Mesodermal cell (in vitro differentiated cells): ENCODE measurements around the gene UMPS.
"Not testable (repeated sequence)": the region's sequence is repeated elsewhere in the genome, so short reads cannot be mapped to it uniquely, and the experiment has no call there.

Experiments used
- H3K27ac ChIP-seq: 2 replicates; pipeline ENCODE4 v1.7.0; 2013; ENCODE audit warnings: mild to moderate bottlenecking, low read depth, low read length, moderate library complexity; ENCODE audit not compliant: severe bottlenecking
- H3K36me3 ChIP-seq: 2 replicates; pipeline ENCODE4 v1.7.1; 2013; ENCODE audit warnings: mild to moderate bottlenecking, low read length, moderate library complexity; ENCODE audit not compliant: control insufficient read depth, insufficient read depth
- H3K4me1 ChIP-seq: one replicate; pipeline ENCODE4 v1.7.1; 2013; ENCODE audit warnings: mild to moderate bottlenecking, low read length; ENCODE audit not compliant: insufficient read depth, control insufficient read depth, poor library complexity, severe bottlenecking
- H3K4me3 ChIP-seq: 2 replicates; pipeline ENCODE4 v1.7.0; 2013; ENCODE audit warnings: low read length, control low read depth, mild to moderate bottlenecking; ENCODE audit not compliant: insufficient read depth, poor library complexity, severe bottlenecking; ENCODE audit errors: extremely low read depth
- H3K9me3 ChIP-seq: 2 replicates; pipeline ENCODE4 v1.7.1; 2013; ENCODE audit warnings: mild to moderate bottlenecking, low read length, moderate library complexity; ENCODE audit not compliant: control insufficient read depth
- WGBS, 2 experiments: methylation state at CpG; one replicate each; pipeline ENCODE4 v1.1.5; 2013; ENCODE audit warnings: missing lambda C conversion rate in 2 of 2; ENCODE audit not compliant: insufficient coverage in 2 of 2; 5-methylcytosine and 5-hydroxymethylcytosine counted together

Gene UMPS

DNA sequence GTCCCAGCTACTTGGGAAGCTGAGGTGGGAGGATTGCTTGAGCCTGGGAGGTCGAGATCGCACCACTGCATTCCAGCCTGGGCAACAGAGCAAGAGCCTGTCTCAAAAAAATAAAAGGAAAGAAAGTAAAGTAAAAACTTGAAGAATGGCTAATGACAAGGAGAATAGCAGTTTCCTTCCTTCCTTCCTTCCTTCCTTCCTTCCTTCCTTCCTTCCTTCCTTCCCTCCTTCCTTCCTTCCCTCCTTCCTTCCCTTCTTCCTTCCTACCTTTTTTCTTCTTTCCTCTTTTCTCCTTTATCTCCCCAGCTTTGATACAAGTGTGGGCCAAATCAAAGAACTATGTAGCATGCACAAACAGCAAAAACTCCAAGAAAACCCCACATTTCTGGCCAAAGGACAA lies 23.0 kb upstream of the UMPS start:
- H3K27ac ChIP-seq, H3K9me3 ChIP-seq, H3K4me3 ChIP-seq, H3K4me1 ChIP-seq, H3K36me3 ChIP-seq: not testable (repeated sequence)
- 90 to 100% methylated on average over 2 of the region's 2 CpGs for WGBS, 2 experiments

DNA sequence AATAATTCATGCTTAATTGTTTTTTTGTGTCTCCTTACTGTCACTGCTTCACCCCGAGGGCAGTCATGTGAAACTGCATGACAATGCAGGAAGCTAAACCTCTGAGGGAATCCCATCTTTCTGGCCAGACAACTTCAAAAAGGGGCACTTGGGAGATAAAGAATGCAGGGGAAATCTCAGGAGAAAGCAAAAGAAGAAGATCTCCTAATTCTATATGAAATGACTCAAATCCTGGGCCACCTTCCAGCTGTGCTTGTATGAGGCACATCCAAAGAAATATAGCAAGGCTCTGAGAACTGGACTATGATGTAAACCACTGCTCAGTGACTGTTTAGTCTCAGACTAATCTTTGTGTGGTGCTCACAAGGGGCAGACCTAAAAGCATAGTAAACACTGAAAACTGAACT lies 22.6 kb upstream of the UMPS start:
- no peaks in the 10 kb centered on the region for H3K4me1 ChIP-seq
- no peak overlapping the region for H3K4me3 ChIP-seq
- H3K9me3 ChIP-seq = no peaks in the 10 kb centered on the region
- 20% methylated on average over 1 of the region's 1 CpG; no CpG with 5 or more reads in 1 of the 2 experiments for WGBS, 2 experiments
- no peak overlapping the region for H3K27ac ChIP-seq
- no peaks in the 10 kb centered on the region for H3K36me3 ChIP-seq

DNA sequence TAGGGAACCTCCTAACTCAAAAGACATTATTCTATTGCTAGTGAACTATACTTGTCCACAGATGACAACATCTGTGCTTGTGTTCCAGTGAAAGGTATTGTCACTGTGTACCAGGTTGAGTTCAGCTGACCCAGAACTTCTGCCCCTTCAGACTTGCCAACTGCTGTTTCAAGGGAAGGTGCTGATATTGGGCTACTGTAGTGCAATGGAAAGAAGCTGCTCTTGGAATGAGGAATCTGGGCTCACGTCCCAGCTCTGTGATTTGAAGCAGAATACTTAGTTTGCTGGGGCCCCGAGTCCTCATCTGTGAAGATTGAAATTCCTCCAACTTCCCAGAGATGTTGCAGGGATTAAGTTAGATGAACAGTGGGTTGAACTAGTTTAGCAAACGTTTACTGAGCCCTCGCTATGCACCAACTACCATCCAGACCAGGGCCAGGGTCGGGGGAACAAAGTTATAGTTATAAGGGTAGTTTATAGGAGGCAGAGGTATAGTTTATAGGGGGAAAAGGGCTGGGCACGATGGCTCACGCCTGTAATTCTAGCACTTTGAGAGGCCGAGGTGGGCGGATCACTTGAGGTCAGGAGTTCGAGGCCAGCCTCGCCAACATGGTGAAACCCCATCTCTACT lies 15.9 kb upstream of the UMPS start:
- Histone ChIP-seq H3K4me3 (no peak overlapping the region), H3K36me3 (no peaks in the 10 kb centered on the region), H3K9me3 (no peaks in the 10 kb centered on the region), H3K27ac (no peak overlapping the region), H3K4me1 (peaks cover 4% of the 10 kb centered on the region)
- WGBS, 2 experiments = 87 to 95% methylated on average over 7 to 8 of the region's 11 CpGs

- Histone ChIP-seq H3K4me3 (no peak overlapping the region), H3K27ac (no peak overlapping the region), H3K36me3 (no peaks in the 10 kb centered on the region), H3K4me1 (no peaks in the 10 kb centered on the region), H3K9me3 (no peaks in the 10 kb centered on the region)
- 94 to 96% methylated on average over 2 of the region's 2 CpGs for WGBS, 2 experiments
These were observed 7.7 kb upstream of the UMPS start for GRCh38 chr3:124722589-124722988.

GRCh38 chr3:124730941-124731297 lies 667 bp downstream of the UMPS start:
- peaks cover 6% of the 10 kb centered on the region for H3K4me1 ChIP-seq
- H3K27ac ChIP-seq = peak overlapping the region; percentile 71
- H3K9me3 ChIP-seq = no peaks in the 10 kb centered on the region
- H3K4me3 ChIP-seq = peak overlapping the region; percentile 93
- WGBS, 2 experiments = 5 to 20% methylated on average over 9 to 10 of the region's 13 CpGs
- H3K36me3 ChIP-seq = peaks cover 19% of the 10 kb centered on the region

DNA sequence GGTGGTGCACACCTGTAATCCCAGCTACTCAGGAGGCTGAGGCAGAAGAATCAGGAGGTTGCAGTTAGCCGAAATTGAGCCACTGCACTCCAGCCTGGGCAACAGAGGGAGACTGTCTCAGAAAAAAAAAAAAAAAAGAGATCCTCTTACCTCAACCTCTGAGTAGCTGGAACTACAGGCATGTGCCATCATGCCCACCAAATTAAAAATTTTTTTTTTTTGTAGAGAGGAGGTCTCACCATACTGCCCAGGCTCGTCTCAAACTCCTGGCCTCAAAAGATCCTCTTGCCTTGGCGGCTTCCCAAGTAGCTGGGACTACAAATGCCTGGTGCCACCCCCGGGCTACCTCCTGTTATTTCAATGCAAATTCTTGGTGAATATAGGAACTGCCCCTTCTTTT lies 1.5 kb downstream of the UMPS start:
- Histone ChIP-seq H3K4me3 (no peak overlapping the region), H3K27ac (no peak overlapping the region), H3K9me3 (no peaks in the 10 kb centered on the region), H3K4me1 (peaks cover 6% of the 10 kb centered on the region), H3K36me3 (peaks cover 24% of the 10 kb centered on the region)
- WGBS, 2 experiments = 82 to 93% methylated on average over 3 to 4 of the region's 4 CpGs

GRCh38 chr3:124741027-124741426 lies 10.8 kb downstream of the UMPS start:
- H3K9me3 ChIP-seq = no peaks in the 10 kb centered on the region
- peaks cover 92% of the 10 kb centered on the region for H3K36me3 ChIP-seq
- no peak overlapping the region for H3K27ac ChIP-seq
- H3K4me1 ChIP-seq = peaks cover 13% of the 10 kb centered on the region
- 95 to 99% methylated on average over 6 of the region's 6 CpGs for WGBS, 2 experiments
- H3K4me3 ChIP-seq = no peak overlapping the region

DNA sequence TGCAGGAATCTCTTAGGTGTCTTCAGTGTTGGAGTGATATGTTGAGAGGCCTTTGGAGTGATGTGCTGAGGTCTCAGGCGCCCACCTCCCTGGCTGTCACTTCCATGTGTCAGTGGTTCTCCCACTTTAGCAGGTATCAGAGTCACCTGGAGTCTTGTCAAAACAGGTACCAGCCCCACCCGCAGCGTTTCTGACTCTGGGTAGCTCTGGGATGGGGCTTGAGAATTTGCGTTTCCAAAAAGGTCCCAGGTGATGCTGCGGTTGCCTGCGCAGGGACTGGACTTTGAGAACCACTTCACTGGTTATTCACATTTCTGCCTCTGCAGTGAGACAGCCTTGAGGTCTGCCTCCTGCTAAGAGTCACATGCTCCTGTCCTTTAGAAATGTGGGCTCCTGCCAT lies 15.5 kb downstream of the UMPS start:
- H3K4me3 ChIP-seq = no peak overlapping the region

DNA sequence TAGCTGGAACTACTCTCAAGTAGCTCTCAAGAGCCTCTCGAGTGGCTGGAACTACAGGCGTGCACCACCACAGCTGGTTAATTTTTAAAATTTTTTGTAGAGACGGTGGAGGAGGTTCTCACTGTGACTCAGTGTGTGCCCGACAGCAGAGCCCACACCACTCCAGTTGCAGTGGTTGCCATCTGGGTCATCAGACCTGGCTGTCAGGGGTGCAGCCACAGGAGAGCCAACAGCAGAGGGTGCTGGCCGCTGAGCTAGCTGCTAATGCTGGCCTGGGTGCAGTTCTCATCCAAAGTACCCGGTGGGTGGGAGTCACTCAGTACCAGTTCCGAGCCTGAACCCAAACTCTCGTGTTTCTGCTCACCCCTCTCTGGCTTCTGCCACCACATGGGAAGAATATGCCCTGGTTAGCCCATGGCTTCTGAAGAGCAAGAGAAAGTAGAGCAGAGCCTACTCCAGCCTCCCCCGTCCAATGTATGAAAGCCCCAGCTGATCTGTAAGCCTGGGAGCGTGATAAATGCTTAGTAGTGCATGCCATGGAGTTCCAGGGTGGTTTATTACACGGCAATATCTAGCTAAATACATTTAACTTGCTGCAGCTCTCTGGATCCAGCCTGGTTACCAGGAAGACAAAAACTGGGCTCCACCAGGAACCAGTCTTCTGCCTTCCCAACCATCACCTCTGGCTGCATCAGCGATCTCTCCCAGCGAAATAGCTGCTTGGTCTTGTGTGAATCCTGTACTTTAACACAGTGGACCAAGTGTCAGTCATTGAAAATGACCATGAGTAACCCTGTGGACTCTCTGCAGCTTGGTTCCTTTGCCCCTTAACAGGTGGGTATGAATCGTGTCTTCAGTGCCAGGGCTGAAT lies 17.1 kb downstream of the UMPS start:
- Histone ChIP-seq H3K9me3 (no peaks in the 10 kb centered on the region), H3K4me1 (peaks cover 13% of the 10 kb centered on the region), H3K36me3 (peaks cover 60% of the 10 kb centered on the region), H3K27ac (no peak overlapping the region), H3K4me3 (no peak overlapping the region)
- WGBS, 2 experiments = 91 to 93% methylated on average over 11 of the region's 14 CpGs

More for the DNA sequence above, 15.5 kb downstream of the UMPS start:
- Histone ChIP-seq H3K36me3 (peaks cover 75% of the 10 kb centered on the region), H3K4me1 (peaks cover 13% of the 10 kb centered on the region), H3K9me3 (no peaks in the 10 kb centered on the region), H3K27ac (peak overlapping the region; percentile 6)
- WGBS, 2 experiments = 89 to 96% methylated on average over 5 to 6 of the region's 6 CpGs

DNA sequence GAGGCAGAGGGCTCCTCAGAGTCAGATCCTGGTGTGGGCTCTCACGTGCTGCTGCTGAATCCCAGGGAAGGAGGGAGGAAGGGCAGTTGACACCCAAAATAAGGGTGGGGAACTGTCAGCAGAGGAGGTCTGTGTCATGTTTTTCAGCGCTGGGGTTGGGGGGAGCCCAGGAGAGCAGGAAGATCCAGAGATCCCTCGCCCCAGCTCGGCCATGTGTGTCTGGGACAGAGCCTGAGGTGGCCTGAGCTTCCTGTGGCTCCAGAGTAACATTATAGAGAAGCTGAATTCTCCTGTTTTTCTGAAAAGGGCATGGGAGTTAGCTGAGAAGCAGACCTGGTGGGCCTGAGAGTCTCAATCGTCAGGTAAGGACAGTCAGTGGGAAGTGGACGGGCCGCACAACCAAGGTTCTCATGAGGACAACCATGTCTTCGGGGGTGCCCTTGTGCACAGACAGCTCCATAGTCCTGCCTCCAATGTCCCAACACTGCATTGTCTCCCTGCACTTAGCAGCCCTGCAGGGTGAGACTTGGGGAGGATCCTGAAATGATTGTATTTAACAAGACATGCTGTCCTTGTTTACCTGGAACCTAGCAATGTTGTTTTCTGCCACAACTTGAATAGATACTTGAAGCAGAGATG lies 18.4 kb downstream of the UMPS start:
- no peak overlapping the region for H3K4me3 ChIP-seq
- H3K36me3 ChIP-seq = peaks cover 51% of the 10 kb centered on the region
- no peaks in the 10 kb centered on the region for H3K9me3 ChIP-seq
- no peak overlapping the region for H3K27ac ChIP-seq
- peaks cover 13% of the 10 kb centered on the region for H3K4me1 ChIP-seq
- WGBS, 2 experiments = 94 to 98% methylated on average over 5 to 7 of the region's 8 CpGs
